ENCODE data around the gene MAGI2. TPM values are rescaled to one million over a fixed set of nuclear protein-coding genes. Genes with fewer than 3 reads are reported as not detected.

The MAGI2 gene
- total RNA-seq, 1 donor from 2014 or later = 5.8 TPM

DNA sequence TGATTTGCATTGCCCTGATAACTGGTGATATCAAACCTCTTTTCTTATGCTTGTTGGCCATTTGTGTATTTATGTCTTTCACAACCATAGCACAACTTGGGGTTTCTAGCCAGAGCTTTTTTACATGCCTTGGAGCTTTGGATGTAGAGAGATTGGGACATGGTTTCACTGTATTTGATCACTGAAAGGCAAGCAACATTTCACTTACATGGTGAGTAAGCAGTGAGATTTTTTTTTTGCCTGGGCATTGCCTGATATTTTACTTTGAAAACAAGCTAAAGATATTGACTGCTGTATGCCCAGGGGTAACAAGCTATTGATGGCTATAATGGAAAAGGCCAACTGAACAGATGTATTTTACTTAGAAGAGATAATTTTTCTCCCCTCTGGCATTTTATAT, 1395.9 kb downstream of the MAGI2 start:
- H3K27me3 Mint-ChIP-seq (ENCODE audit: low read depth) = peaks cover 10% of the 10 kb centered on the region

DNA sequence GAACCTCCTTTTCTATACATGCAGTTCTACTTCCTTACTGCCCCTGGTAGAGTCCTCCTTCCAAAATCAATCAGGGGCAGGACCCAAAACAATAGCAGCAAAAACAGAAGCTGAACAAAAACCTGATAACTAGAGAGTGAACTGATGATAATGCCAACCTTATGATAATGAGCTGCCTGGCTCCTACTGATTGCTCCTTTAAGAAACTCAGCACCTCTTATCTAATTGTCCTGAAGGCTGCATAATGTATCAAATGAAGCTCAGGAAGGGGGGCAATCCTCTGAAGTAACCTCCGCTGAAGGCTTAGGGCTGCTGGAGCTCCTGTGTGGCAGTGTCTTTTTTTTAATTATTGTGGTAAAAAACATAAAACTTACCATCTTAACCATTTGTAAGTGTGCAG, 1397.9 kb downstream of the MAGI2 start:
- H3K4me3 Mint-ChIP-seq (ENCODE audit: unreplicated experiment) = no peak overlapping the region
- peaks cover 6% of the 10 kb centered on the region for H3K27me3 Mint-ChIP-seq (ENCODE audit: low read depth)
- H3K36me3 Mint-ChIP-seq (ENCODE audit: low read depth) = no peaks in the 10 kb centered on the region
- peaks cover 9% of the 10 kb centered on the region for H3K4me1 Mint-ChIP-seq (ENCODE audit: low read depth)
- no peak overlapping the region for H3K27ac Mint-ChIP-seq (ENCODE audit: unreplicated experiment)
- H3K9me3 Mint-ChIP-seq (ENCODE audit: low read depth) = no peaks in the 10 kb centered on the region
- TF ChIP-seq, protein P1, sequence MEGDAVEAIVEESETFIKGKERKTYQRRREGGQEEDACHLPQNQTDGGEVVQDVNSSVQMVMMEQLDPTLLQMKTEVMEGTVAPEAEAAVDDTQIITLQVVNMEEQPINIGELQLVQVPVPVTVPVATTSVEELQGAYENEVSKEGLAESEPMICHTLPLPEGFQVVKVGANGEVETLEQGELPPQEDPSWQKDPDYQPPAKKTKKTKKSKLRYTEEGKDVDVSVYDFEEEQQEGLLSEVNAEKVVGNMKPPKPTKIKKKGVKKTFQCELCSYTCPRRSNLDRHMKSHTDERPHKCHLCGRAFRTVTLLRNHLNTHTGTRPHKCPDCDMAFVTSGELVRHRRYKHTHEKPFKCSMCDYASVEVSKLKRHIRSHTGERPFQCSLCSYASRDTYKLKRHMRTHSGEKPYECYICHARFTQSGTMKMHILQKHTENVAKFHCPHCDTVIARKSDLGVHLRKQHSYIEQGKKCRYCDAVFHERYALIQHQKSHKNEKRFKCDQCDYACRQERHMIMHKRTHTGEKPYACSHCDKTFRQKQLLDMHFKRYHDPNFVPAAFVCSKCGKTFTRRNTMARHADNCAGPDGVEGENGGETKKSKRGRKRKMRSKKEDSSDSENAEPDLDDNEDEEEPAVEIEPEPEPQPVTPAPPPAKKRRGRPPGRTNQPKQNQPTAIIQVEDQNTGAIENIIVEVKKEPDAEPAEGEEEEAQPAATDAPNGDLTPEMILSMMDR (IDR thresholded peaks at IDR 0.05) = no peak
- DNase-seq (ENCODE audit: low spot score) = no peak

More for the DNA sequence above, 1395.9 kb downstream of the MAGI2 start:
- no peak for DNase-seq (ENCODE audit: low spot score)
- no peaks in the 10 kb centered on the region for H3K9me3 Mint-ChIP-seq (ENCODE audit: low read depth)
- no peaks in the 10 kb centered on the region for H3K36me3 Mint-ChIP-seq (ENCODE audit: low read depth)
- no peak overlapping the region for H3K4me3 Mint-ChIP-seq (ENCODE audit: unreplicated experiment)
- H3K4me1 Mint-ChIP-seq (ENCODE audit: low read depth) = peaks cover 9% of the 10 kb centered on the region
- TF ChIP-seq, protein P1 (IDR thresholded peaks at IDR 0.05) = no peak
- H3K27ac Mint-ChIP-seq (ENCODE audit: unreplicated experiment) = no peak overlapping the region

DNA sequence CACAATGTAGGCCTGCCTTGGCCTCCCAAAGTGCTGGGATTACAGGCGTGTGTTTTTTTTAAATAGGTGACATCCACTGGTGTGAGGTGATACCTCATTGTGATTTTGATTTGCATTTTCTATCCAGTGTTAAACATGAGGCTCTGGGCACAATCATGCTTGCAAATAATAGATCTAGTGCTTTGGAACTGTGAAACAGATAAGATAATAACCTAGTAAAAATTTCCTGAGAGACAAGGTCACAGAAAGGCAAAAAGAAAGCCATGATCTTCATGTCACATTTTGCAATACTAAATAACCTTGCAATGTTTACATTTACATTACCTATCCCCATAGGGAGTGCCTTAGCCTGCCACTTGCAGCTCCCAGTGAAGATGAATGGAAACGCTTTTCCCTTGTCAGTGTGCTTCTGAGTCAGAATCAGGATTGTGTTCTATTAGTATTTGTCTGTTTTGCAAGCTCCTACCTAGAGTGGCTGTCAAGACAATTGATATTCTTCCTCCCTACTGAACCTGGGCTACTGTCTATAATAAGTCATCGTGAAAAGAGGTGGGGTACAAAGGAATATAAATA, 1398.4 kb downstream of the MAGI2 start:
- Mint-ChIP-seq H3K27ac (ENCODE audit: unreplicated experiment) (no peak overlapping the region), H3K27me3 (ENCODE audit: low read depth) (peaks cover 2% of the 10 kb centered on the region), H3K9me3 (ENCODE audit: low read depth) (no peaks in the 10 kb centered on the region), H3K36me3 (ENCODE audit: low read depth) (no peaks in the 10 kb centered on the region), H3K4me1 (ENCODE audit: low read depth) (peaks cover 9% of the 10 kb centered on the region), H3K4me3 (ENCODE audit: unreplicated experiment) (no peak overlapping the region)
- no peak for DNase-seq (ENCODE audit: low spot score)
- TF ChIP-seq, protein P1 (IDR thresholded peaks at IDR 0.05) = no peak

DNA sequence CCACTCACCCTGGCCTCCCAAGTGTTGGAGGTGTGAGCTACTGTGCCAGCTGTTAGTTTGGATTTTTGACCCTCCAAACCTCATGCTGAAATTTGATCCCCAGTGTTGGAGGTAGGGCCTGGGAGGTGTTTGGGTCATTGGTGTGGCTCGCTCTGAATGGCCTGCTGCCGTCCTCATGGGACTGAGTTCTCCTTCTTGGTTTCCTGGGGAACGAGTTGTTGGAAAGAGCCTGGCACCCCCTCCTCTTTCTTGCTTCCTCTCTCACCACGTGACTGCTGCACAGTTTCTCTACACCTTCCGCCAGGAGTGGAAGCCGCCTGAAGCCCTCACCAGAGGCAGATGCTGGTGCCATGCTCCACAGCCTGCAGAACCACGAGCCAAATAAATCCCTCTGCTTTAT, 1401.4 kb downstream of the MAGI2 start:
- DNase-seq (ENCODE audit: low spot score) = no peak
- no peaks in the 10 kb centered on the region for H3K9me3 Mint-ChIP-seq (ENCODE audit: low read depth)
- H3K27ac Mint-ChIP-seq (ENCODE audit: unreplicated experiment) = no peak overlapping the region
- H3K4me3 Mint-ChIP-seq (ENCODE audit: unreplicated experiment) = no peak overlapping the region
- H3K27me3 Mint-ChIP-seq (ENCODE audit: low read depth) = no peaks in the 10 kb centered on the region
- TF ChIP-seq, protein P1 (IDR thresholded peaks at IDR 0.05) = no peak
- H3K4me1 Mint-ChIP-seq (ENCODE audit: low read depth) = no peaks in the 10 kb centered on the region
- no peaks in the 10 kb centered on the region for H3K36me3 Mint-ChIP-seq (ENCODE audit: low read depth)

DNA sequence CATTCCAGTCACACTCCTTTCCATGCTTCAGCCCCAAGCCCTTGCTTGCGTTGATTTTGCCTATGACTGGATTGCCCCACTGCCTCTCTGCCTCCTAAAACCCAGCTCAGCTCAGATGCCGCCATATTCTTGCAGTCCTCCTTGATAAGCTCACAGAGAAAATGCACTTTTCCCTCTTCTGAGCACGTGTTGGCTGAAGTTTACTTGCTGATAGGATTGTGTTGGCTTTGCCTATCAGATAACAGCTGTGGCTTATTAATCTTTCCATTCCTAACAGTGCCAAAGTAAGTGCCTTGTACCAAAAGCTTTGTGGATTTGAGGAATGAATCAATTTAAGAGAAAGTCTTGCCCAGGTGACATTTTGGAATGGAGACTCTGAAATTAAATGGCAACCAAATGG, 1405.7 kb downstream of the MAGI2 start:
- Mint-ChIP-seq H3K4me3 (ENCODE audit: unreplicated experiment) (no peak overlapping the region), H3K9me3 (ENCODE audit: low read depth) (no peaks in the 10 kb centered on the region), H3K27ac (ENCODE audit: unreplicated experiment) (no peak overlapping the region), H3K4me1 (ENCODE audit: low read depth) (no peaks in the 10 kb centered on the region), H3K27me3 (ENCODE audit: low read depth) (no peaks in the 10 kb centered on the region), H3K36me3 (ENCODE audit: low read depth) (no peaks in the 10 kb centered on the region)
- TF ChIP-seq, protein P1 (IDR thresholded peaks at IDR 0.05) = no peak
- no peak for DNase-seq (ENCODE audit: low spot score)

Data from chondrocyte (in vitro differentiated cells).